Lung (tissue), 12 donors: ENCODE data around the gene OLFML1. TPM values are rescaled to one million over a fixed set of nuclear protein-coding genes. Genes with fewer than 3 reads are reported as not detected.

ENCODE experiments used
- ATAC-seq: fragments of 200-7000 bp; cut with Tn5 transposase; one replicate; pipeline ENCODE4 v1.9.1; 2020; ENCODE audit warnings: moderate number of reproducible peaks; ENCODE audit not compliant: insufficient read depth, low FRiP score
- DNase-seq, 3 donors: peaks; one replicate each; pipeline ENCODE4 v3.0.0-alpha.2; 2013 to 2017
- H3K27ac ChIP-seq, 2 donors: one replicate each; pipeline ENCODE4 v1.5.1; 2013; ENCODE audit warnings: mild to moderate bottlenecking in 2 of 2, moderate library complexity in 2 of 2, control low read depth in 1 of 2, inconsistent platforms in 1 of 2, low read depth in 1 of 2, low read length in 1 of 2
- H3K27me3 ChIP-seq, 3 donors: one replicate each; pipeline ENCODE4 v1.5.1; 2013; ENCODE audit warnings: low read length in 2 of 3; ENCODE audit not compliant: control insufficient read depth in 3 of 3, insufficient read depth in 3 of 3
- H3K36me3 ChIP-seq, 4 donors: one replicate each; pipeline ENCODE4 v1.5.1; 2013; ENCODE audit warnings: low read length in 4 of 4, mild to moderate bottlenecking in 1 of 4, moderate library complexity in 1 of 4; ENCODE audit not compliant: control insufficient read depth in 4 of 4, insufficient read depth in 4 of 4
- H3K4me1 ChIP-seq, 5 donors: one replicate each; pipeline ENCODE4 v1.5.1; 2013; ENCODE audit warnings: low read length in 5 of 5, mild to moderate bottlenecking in 2 of 5, moderate library complexity in 1 of 5; ENCODE audit not compliant: control insufficient read depth in 5 of 5, insufficient read depth in 5 of 5
- H3K4me3 ChIP-seq: one replicate; pipeline ENCODE4 v1.5.1; 2013; ENCODE audit warnings: mild to moderate bottlenecking, control low read depth, moderate library complexity
- H3K9ac ChIP-seq, 2 donors: one replicate each; pipeline ENCODE4 v1.5.1; 2013; ENCODE audit warnings: low read length in 2 of 2, control low read depth in 1 of 2; ENCODE audit not compliant: insufficient read depth in 1 of 2
- H3K9me3 ChIP-seq, 4 donors: one replicate each; pipeline ENCODE4 v1.5.1; 2013; ENCODE audit warnings: low read length in 3 of 4, mild to moderate bottlenecking in 1 of 4, moderate library complexity in 1 of 4; ENCODE audit not compliant: control insufficient read depth in 4 of 4, insufficient read depth in 3 of 4
- WGBS, 2 donors: extraction: QIAGEN DNeasy Blood & Tissue Kit; methylation state at CpG; one replicate each; pipeline ENCODE4 v1.1.7; 2013; 5-methylcytosine and 5-hydroxymethylcytosine counted together
- polyA plus RNA-seq, 2 donors: library from polyadenylated mRNA; stranded (reverse); fragments of 200-250 nt; gene quantifications; one replicate each; pipeline ENCODE4 v1.2.1, GENCODE V29; 2013
- total RNA-seq, 2 donors: library from RNA; depleted of rRNA in 1 of 2; stranded (reverse); fragments of >200 nt in 1 of 2; gene quantifications; one replicate each; pipeline ENCODE4 v1.2.1, GENCODE V29; 2014 to 2021
- TF ChIP-seq, protein P1 (sequence below): IDR thresholded peaks from 2 replicates; pipeline ENCODE4 v1.5.1; 2012; ENCODE audit warnings: mild to moderate bottlenecking; ENCODE audit errors: control extremely low read depth, extremely low read depth
- donor health status: control.
- donor health status: control.
- donor health status: Bipolar disorder and iron deficiency.
- donor health status: healthy.
- donor health status: DM: yes; HTN: yes; CAD: no.

OLFML1 gene
- total and polyA plus RNA-seq, 4 donors = 2.6 to 28.1 (median 9.5) TPM

DNA sequence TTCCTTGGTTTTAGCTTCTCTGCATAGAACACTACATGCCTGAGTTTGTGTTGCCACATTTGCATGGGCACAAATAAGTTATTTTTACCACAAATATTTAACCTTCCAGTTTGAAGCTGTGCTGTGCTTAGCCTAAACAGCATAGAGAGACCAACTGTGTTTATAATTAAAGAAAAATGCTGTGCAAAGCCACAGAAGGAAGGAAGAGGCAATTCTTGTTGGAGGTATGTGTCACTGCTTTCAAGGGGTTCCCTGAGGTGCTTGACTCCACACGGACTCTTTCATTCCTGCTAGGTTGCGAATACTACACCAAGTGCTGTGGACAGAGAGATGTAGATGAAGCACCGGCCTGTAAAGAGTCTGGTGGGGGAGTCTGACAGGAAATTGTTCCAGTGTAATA, 47.6 kb upstream of the OLFML1 start:
- TF ChIP-seq, protein P1, sequence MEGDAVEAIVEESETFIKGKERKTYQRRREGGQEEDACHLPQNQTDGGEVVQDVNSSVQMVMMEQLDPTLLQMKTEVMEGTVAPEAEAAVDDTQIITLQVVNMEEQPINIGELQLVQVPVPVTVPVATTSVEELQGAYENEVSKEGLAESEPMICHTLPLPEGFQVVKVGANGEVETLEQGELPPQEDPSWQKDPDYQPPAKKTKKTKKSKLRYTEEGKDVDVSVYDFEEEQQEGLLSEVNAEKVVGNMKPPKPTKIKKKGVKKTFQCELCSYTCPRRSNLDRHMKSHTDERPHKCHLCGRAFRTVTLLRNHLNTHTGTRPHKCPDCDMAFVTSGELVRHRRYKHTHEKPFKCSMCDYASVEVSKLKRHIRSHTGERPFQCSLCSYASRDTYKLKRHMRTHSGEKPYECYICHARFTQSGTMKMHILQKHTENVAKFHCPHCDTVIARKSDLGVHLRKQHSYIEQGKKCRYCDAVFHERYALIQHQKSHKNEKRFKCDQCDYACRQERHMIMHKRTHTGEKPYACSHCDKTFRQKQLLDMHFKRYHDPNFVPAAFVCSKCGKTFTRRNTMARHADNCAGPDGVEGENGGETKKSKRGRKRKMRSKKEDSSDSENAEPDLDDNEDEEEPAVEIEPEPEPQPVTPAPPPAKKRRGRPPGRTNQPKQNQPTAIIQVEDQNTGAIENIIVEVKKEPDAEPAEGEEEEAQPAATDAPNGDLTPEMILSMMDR = no peak
- WGBS, 2 donors = 71 to 79% methylated on average over 3 of the region's 3 CpGs
- no peak overlapping the region for H3K4me3 ChIP-seq
- no peak overlapping the region for H3K9ac ChIP-seq
- ATAC-seq = no peak
- no peaks in the 10 kb centered on the region for H3K36me3 ChIP-seq
- DNase-seq = no peak
- H3K9me3 ChIP-seq = no peaks in the 10 kb centered on the region
- peaks cover 0 to 3% (median 0%) of the 10 kb centered on the region in 3 donors for H3K27me3 ChIP-seq
- no peaks in the 10 kb centered on the region for H3K4me1 ChIP-seq
- H3K27ac ChIP-seq = no peak overlapping the region

DNA sequence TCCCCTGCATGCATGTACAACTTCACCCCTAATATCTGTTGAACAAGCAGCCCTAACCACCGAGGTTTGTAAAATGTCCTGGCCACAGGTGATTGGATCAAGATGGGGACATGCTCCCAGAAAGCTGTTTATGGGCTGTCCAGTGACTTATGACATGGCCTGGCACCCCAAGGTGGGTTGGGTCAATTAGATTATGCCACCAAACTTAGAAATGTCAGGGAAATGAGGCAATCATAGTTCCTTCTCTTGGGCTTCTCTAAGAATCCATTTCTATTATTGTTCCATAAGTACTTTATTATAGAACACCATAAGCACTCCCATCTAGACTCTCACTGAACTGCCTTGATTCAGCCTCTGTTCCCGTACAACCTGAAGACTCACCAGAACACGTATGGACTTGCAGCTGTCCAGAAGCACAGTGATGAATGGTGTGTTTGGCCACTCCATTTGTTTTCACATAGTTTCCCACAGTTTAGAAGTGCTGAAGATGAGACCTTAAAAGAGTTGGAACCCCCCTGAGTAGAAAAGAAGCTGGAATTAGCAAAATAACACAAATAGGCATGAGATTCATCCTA, 45.5 kb upstream of the OLFML1 start:
- no peak for ATAC-seq
- no peaks in the 10 kb centered on the region for H3K9me3 ChIP-seq
- TF ChIP-seq, protein P1 = no peak
- no peak overlapping the region for H3K4me3 ChIP-seq
- no peak overlapping the region for H3K9ac ChIP-seq
- WGBS, 2 donors = 79 to 82% methylated on average over 3 of the region's 3 CpGs
- DNase-seq = no peak
- no peak overlapping the region for H3K27ac ChIP-seq
- H3K27me3 ChIP-seq = peaks cover 0 to 7% (median 0%) of the 10 kb centered on the region in 3 donors
- H3K4me1 ChIP-seq = peaks cover 0 to 10% (median 0%) of the 10 kb centered on the region in 5 donors
- no peaks in the 10 kb centered on the region for H3K36me3 ChIP-seq

DNA sequence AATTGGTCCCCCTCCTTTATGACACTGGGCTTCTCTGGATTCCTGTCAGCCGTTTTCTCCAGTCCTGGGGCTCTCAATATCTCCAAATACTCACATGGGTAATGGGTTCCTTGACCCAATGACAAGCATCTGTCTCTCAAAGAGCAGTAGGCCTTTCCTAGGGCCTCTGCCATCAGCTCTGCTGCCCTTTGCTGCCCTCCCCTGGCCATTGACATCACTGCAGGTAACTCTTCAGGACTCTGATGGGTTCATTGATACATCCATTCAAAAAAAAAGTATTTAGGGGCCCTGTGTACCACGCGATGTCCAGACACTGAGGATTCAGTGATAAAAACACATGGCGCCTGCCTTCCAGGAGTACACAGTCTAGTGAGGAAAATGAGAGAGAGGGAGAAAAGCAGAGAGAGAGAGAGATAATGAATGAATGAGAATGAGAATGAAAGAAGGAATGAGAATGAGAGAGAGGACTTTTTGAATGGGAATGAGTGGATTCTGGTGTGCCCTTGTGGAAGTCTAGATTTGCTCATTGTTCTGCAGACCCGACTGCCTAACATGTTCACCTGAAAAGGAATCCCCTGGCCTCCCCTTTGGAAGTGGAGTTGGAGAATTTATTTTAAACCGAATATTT, 42.6 kb upstream of the OLFML1 start:
- Histone ChIP-seq H3K4me1 (peaks cover 0 to 13% (median 0%) of the 10 kb centered on the region in 5 donors), H3K27me3 (peaks cover 0 to 7% (median 0%) of the 10 kb centered on the region in 3 donors), H3K9ac (no peak overlapping the region), H3K9me3 (no peaks in the 10 kb centered on the region), H3K4me3 (no peak overlapping the region), H3K27ac (no peak overlapping the region), H3K36me3 (no peaks in the 10 kb centered on the region)
- peak; percentile 60 for ATAC-seq
- DNase-seq = peak; percentile 55 to 68 (median 57)
- TF ChIP-seq, protein P1 = peak; percentile 66
- WGBS, 2 donors = 28 to 29% methylated on average over 6 of the region's 6 CpGs
